Caki2 (cell line): ENCODE data around the gene CFAP57. TPM values are rescaled to one million over a fixed set of nuclear protein-coding genes. Genes with fewer than 3 reads are reported as not detected.
"Not testable (repeated sequence)": the region's sequence is repeated elsewhere in the genome, so short reads cannot be mapped to it uniquely, and the experiment has no call there.

Source experiments
- DNase-seq: peaks from one replicate; pipeline ENCODE4 v3.0.0-alpha.2; 2015; ENCODE audit warnings: low read depth
- in situ Hi-C: cut with HindIII; loops from 2 replicates; pipeline ENCODE4 v1.10.0; 2016; ENCODE audit warnings: low sequenced_read_pairs, low pct_unique_long_range_greater_than_20kb, mixed read lengths
- total RNA-seq: library from RNA; depleted of rRNA; stranded (reverse); fragments of >200 nt; shearing (Covaris generic); gene quantifications from 2 replicates; pipeline ENCODE4 v1.2.3, GENCODE V29; 2014; ENCODE audit warnings: low replicate concordance; rRNA removed

The CFAP57 gene
- total RNA-seq, result 0.06 and 2.1 TPM in 2 replicates

DNA sequence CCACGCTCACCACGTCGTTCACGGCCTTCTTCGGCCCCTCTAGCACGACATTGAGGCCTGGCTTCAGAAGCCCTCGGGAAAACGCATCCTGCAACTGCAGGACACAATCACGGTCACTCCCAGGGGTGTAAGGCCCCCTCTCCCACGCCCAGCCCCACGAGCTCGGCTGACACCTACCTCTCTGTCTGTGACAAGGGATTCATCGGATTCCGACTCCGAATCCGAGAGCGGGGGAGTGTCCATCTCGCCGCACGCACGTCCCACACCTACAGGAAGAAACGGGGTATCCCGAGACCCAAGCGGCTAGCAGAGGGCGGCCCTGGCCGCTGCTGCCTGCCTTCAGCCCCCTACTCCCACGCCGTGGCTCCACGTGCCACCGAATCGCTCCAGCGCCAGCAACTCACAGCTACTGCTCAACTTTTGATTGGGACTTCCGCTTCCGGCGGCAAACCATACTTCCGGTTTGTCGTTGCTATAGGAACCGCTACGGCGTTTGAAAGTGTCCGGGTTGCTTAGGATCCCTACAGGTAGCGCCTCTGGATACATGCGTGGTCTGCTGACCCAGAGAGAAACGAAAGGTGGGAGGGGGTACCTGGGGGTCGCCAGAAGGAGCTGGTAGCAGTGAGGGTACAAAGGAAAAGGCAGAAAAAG, at the start of gene CFAP57, which contains the start of gene EBNA1BP2:
CFAP57 (plus strand) TSS at position 455 of the 651 bp plus-strand sequence. CDS start 424 bp downstream, outside the sequence.
EBNA1BP2 (minus strand) TSS at position 415 of the 651 bp plus-strand sequence; CDS start at position 243, 172 bp downstream.
- in situ Hi-C loops, result no loop called here
- peak; percentile 86 for DNase-seq

DNA sequence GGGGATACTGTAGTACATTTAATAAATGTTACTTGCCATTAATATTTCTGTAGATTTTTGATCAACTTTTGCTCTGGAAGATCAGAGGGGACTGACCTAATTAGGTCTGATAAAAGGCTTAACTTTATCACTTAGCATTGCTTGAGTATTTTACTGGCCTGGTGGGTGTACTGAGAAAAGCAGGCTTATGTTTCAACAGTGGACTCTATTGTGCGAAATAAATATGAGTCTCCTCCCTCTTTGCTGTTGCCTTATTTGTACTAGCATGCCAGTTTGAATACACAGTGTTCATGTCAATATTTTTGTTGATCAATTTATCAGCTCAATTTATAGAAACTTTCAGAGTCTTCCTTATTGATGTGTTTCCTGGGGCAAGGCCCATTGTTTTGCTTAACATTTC, 49.1 kb upstream of the CFAP57 start:
- DNase-seq, result no peak
- in situ Hi-C loops, result no loop called here

DNA sequence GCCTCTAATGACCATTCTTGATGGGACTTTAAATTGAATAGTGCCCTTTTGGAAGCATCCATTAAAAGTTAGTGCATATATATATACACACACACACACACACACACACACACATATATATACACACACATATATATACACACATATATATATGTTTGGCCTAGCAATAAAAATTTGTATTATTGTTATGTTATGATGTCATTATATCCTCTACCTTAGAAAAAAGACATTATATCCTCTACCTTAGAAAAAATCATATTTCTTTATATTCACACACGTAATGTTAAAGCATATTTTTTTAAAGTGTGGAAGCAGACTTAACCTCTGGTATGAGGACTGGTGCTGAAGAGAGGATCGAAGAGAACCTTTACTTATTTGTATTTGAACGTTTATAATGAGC, 43.3 kb upstream of the CFAP57 start:
- no peak for DNase-seq
- in situ Hi-C loops, result no loop called here

DNA sequence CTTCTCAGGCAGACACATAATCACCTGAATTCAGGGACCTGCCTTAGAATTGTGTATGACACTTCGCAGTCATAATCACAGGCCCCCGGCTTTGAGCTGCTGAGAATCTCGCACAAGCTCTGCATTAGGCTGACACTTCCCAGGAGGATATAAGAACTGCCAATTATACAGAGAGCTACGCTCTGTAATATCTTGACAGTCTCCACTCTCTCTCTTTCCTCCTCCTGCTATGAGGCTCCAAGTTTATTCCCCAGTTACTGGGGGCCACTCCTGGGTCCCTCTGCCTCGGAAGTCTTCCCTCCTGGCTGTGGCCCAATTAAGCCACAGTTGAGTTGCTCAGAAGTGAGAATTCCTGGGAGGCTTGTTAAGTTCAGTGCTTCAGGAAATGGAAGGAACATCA, 42.7 kb upstream of the CFAP57 start:
- in situ Hi-C loops, result no loop called here

DNA sequence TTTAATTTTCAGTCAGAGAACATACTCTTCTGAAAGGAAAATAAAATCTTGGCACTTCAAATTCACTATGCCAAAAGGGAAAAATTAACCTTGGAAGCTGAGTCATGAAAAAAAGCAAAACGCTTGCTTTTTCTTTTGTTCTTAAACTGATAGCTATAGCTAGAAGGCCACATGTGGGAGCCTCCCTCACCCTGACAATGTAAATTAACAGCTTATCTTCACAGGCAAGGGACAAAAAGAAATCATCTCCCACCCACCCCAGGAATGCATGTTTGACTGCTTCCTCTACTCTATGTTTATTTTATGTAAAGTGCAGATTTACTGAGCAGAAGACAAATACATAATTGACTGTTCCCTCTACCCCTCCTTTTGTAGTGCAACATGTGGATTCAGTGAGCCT, 38.1 kb upstream of the CFAP57 start:
- DNase-seq, result peak; percentile 11
- in situ Hi-C loops, result no loop called here

More for the DNA sequence above, 42.7 kb upstream of the CFAP57 start:
- no peak for DNase-seq

DNA sequence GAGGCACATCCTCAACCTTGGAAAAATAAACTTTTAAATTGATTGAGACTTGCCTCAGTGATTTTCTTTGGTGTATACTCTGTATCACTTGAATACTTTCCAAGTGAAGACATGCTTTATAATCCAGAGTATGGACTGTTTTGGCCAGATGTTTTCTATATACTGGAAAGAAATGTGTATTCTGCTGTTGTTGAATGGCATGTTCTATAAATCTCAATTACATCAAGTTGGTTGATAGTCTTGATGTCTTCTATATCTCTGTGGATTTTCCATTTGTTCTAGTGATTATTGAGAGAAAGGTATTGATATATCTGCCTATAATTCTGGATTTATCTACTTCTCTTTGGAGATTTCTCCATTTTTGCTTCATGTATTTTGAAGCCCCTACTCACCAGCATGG, 37.5 kb upstream of the CFAP57 start:
- in situ Hi-C loops, result no loop called here

DNA sequence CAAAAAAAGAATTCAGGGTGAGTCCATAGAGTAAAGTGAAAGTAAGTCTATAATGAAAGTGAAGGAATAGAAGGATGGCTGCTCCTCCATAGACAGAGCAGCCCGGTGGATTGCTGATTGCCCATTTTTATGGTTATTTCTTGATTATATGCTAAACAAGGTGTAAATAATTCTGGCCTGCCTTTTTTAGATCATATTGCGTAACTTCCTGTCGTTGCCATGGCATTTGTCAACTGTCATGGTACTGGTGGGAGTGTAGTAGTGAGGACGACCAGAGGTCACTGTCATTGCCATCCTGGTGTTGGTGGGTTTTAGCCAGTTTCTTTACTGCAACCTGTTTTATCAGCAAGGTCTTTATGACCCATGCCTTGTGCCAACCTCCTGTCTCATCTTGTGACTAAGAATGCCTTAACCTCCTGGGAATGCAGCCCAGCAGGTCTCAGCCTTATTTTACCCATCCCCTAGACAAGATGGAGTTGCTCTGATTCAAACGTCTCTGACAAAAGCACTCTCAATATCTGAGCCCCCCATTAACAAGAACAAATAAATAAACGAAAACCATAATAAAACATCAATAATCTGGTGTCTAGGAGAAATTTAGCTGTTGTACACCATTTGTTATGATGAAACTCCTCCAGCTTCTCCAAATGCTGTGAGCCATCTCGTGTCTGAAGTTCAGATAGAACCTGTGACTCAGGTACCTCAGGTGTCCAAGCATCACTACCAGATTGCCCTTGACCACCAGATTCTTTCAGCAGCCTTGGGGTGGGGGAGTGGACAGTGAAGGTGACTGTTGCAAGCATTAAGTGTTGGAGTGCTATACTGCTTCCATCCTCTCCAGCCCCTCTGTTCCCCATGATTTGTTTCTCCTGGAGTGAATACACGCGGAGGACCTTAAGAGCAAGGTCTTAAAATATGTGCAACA, 36.0 kb upstream of the CFAP57 start:
- in situ Hi-C loops, result no loop called here

More for the DNA sequence above, 37.5 kb upstream of the CFAP57 start:
- DNase-seq, result no peak

DNA sequence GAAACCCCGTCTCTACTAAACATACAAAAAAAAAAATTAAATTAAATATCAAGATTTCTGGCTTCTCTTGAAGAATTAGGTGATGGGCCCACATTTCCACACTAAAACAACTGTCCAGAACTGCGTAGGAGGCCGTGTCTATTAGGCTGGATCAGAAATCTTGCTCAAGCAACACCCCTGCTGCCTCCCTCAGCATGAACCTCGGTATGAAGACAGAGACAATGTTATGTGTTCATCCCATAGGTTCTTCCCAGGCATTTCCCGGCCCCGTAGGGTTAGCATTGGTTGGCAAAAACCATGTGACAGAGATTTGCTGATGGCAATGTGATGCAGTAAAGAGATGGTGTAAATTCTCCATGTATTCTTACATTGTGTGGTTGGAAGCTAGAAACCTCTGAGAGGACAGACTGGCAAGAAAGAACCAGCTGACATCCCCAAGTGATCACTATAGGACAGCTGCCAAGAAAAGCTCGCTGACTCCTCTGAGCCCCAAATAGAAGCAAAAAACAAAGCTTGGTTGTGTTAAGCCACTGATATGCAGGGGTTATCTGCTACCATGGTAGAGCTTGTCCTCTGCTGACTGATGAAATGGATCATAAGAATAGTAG, 34.6 kb upstream of the CFAP57 start:
- no peak for DNase-seq
- in situ Hi-C loops, result no loop called here

More for the DNA sequence above, 36.0 kb upstream of the CFAP57 start:
- no peak for DNase-seq

DNA sequence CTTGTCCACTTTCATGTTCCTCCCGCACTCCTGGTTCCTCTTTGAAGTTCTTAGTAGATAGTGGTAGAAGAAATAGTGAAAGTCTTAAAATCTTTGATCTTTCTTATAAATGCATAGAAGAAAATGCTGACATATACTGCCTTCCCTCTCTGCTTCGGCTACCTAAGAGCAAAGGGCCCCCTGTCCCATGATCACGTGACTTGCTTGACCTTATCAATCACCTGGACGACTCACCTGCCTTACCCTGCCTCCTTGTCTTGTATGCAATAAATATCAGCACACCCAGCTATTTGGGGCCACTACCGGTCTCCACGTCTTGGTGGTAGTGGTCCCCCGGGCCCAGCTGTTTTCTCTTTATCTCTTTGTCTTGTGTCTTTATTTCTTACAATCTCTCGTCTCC, 32.8 kb upstream of the CFAP57 start:
- DNase-seq, in situ Hi-C loops: not testable (repeated sequence)

DNA sequence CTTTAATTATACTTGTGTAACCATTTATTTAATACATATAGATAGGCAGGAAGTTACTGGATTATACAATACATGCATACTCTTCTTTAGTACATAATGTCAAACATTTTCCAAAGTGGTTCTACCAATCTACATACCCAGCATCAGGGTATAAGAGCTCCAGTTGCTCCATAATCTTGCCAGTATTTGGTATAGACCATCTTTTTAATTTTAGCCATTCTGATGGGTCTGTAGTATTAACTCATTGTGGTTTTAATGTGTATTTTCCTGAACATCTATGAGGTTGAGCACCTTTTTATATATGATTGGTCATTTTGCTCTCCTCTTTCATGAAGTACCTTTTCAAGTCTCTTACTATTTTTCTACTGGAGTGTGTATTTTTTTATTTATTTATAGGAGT, 32.1 kb upstream of the CFAP57 start:
- in situ Hi-C loops, result no loop called here
- no peak for DNase-seq

DNA sequence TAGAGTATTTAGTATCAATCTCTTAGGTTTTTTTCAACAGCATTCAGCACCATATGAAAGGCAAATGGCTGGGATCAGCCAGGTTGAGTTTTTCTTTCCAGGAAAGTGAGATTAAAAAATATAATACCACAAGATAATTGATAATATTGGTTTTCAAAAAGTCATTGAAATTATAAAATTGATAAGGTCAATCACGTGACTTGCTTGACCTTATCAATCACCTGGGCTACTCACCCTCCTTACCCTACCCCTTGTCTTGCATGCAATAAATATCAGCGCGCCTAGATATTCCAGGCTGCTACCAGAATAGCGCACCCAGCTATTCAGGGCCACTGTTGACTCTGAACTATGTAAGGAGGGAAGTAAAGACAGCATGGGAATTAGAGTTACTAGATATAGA, 31.5 kb upstream of the CFAP57 start:
- in situ Hi-C loops, result no loop called here
- no peak for DNase-seq

DNA sequence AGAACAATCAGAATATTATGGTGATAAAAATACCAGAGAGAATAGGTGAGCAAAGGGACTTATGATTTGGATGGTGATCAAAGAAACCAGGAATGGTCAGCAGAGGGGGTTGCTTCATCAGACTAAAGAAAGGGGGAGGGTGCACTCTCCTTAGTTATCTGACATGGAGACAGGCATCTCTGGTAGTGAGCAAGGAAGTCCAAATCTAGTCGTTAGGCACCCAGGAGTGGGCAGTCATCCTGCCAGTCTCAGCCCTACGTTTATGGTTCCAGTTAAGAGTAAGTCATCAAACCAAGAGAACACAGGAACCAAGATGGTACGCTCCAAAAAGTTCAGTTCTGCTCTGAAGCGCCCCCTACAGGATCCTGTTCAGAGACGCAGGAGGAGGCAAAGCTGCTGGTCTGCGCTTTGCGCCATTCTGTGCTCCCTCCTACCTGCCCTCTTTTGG, 28.7 kb upstream of the CFAP57 start:
- no peak for DNase-seq
- in situ Hi-C loops, result no loop called here

DNA sequence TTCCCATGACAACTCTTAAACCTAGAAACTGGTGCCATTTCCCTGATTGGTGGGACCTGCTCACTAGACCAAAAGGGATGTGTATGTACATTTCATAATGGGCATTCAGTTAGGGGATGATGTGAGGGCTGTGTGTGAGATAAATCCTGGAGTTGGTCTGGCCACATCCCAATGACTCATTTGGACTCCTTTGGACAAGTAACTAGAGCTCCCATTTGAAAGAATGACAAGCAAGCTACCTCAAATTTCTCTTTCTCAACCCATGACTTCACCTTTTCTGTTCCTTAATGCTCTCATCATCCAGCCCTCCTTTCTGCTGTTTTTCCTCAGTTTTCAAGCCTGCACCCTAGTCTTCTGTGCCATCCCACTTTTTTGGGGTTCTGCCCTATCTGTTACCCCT, 27.9 kb upstream of the CFAP57 start:
- in situ Hi-C loops, result no loop called here
- no peak for DNase-seq

DNA sequence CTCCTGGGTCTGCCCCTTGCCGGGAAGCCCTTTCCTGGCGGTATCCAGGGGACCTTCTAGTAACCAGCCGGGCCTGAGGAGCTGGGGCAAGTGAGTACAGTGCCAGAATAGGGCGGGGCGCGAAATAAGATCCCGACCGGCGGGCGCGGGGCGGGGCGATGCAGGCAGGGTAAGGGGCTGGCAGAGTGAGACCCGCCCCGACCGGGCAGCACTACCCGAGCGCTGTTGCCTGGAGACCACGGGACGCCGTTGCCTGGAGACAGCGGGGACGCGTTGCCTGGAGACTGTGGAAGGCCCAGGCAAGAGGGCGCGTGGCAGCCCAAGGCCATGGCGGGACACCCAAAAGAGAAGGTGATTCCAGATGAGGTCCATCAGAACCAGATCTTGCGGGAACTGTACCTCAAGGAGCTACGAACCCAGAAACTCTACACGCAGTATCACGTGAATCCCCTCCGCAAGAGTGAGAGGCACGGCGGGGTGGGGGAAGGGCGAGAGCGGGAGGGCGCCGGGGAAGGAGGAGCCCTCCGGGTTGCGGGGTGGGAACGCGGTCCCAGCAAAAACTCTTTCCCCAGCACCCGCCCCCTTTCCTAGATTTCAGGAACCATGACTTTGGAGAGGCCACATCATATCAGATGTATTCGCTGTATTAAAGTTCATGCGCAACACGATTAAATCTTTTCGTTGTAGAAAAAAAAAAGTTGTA, 24.4 kb upstream of the CFAP57 start:
- in situ Hi-C loops, result no loop called here
- DNase-seq, result peak; percentile 71

DNA sequence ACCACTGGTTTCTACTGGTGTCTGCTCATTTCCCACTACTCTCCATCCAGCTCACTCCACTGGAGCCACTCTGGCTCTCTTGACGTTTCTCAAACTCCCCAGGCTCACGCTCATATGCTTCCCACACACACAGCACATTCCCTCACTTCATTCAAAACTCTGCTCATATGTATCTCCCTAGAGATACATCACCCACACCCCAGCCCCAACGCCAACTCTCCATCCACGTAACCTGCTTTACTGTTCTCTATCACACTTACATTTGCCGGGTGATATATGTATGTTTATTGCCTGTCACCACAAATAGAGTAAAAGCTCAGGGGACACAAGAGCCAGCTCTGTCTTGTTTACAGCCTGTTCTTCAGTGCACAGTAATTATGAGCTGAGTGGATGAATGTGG, 22.2 kb upstream of the CFAP57 start:
- in situ Hi-C loops, result no loop called here

DNA sequence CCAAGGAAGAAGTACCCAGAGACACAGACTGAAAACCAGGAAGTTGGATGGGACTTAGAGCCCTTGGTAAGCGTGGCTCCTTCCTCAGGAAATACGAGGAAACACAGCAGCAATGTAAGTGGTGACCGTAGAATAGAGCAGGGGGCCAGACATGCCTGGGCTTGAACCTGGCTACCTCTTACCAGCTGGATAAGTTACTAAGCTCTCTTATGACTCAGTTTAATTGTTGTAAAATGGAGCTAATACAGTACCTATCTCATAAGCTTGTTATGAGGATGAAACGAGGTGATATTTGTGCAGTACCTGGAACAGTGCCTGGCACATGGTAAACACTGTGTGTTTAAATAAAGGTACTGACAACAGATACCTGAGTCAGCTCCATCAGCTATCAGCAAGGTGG, 19.3 kb upstream of the CFAP57 start:
- DNase-seq, result no peak
- in situ Hi-C loops, result no loop called here

More for the DNA sequence above, 22.2 kb upstream of the CFAP57 start:
- no peak for DNase-seq

DNA sequence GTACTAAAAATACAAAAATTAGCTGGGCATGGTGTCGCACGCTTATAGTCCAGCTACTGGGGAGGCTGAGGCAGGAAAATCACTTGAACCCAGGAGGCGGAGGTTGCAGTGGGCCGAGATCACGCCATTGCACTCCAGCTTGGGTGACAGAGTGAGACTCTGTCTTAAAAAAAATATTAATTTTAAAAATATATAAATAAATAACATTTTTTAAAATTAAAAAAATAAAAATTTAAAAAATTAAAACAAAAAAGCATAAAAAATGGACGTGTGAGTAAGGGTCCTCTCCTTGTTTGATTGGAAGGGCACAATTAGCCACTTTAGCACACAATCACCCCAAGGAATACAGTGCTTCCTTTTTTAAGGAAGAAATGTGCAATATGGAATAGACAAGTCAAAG, 18.7 kb upstream of the CFAP57 start:
- in situ Hi-C loops, result no loop called here
- DNase-seq, result no peak

DNA sequence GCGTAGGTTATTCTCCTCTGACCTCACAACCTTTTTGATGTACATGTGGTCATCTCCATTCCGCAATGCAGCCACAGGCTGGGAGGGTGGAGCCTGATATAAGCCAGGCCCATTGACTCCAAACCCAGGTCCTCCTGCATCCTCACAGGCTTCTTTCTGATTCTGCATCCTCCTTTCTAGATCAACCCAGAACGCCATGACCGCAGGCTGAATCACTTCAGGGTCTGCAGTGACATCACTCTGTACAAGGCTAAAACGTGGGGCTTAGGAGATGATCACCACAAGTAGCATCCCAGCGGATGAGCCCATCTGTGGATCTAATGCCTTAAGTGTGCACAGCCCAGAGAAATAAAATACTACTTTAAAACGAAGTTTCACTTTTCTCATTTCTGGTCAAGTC, 16.1 kb upstream of the CFAP57 start:
- in situ Hi-C loops, result no loop called here

More for the DNA sequence above, 16.1 kb upstream of the CFAP57 start:
- no peak for DNase-seq
